ENCODE results near the gene GABRB1.

GRCh38 chr4:47135210-47135609, 103.8 kb downstream of the GABRB1 start:
- TF ChIP-seq POLR2A (IDR thresholded peaks at IDR 0.05): no peak
- no peak for TF ChIP-seq CTCF (IDR thresholded peaks at IDR 0.05)

All from right lobe of liver (tissue), 4 donors.